Right forelimb (tissue), 1 donor: Measurements from ENCODE around the gene SHROOM1.

ENCODE experiments used
- DNase-seq: peaks from one replicate; pipeline ENCODE4 v3.0.0-alpha.2; 2018

The SHROOM1 gene

GRCh38 chr5:132776131-132776937 lies 54.1 kb downstream of the SHROOM1 start:
- DNase-seq, result peak; percentile 74

GRCh38 chr5:132775476-132775961 lies 54.9 kb downstream of the SHROOM1 start:
- DNase-seq, result no peak

GRCh38 chr5:132774896-132775295 lies 55.6 kb downstream of the SHROOM1 start:
- no peak for DNase-seq

GRCh38 chr5:132774406-132774805 lies 56.0 kb downstream of the SHROOM1 start:
- DNase-seq, result no peak

- DNase-seq, result no peak
These were observed 56.7 kb downstream of the SHROOM1 start for GRCh38 chr5:132773601-132774355.

- no peak for DNase-seq
These were observed 57.3 kb downstream of the SHROOM1 start for GRCh38 chr5:132773114-132773513.

- peak; percentile 37 for DNase-seq
These were observed 58.0 kb downstream of the SHROOM1 start for GRCh38 chr5:132772291-132773070.
